K562 (cell line): ENCODE results near the gene PTGES3L.

Experiments used
- POLR2AphosphoS5 ChIP-seq: IDR thresholded peaks from 2 replicates; pipeline ENCODE4 v1.6.1; 2011; ENCODE audit warnings: mild to moderate bottlenecking, low read depth, low read length, moderate library complexity; ENCODE audit not compliant: control insufficient read depth, insufficient read depth
- PPARD ChIP-seq: fragments of 250-450 bp; sonication (Bioruptor Pico); IDR thresholded peaks from 2 replicates; pipeline ENCODE4 v1.8.0; 2022; ENCODE audit warnings: inconsistent platforms, mild to moderate bottlenecking, moderate library complexity
- SAFB2 ChIP-seq: fragments of 200-400 bp; formaldehyde crosslinking; IDR thresholded peaks from 2 replicates; pipeline ENCODE4 v1.6.1; 2018; ENCODE audit warnings: borderline replicate concordance, low read length, low read depth, moderate library complexity; ENCODE audit not compliant: severe bottlenecking
- SMARCE1 ChIP-seq: fragments of 450-650 bp; IDR thresholded peaks from 2 replicates; pipeline ENCODE4 v1.7.1; 2016; ENCODE audit warnings: mild to moderate bottlenecking
- TAF15 ChIP-seq: fragments of 200-400 bp; formaldehyde crosslinking; IDR thresholded peaks from 2 replicates; pipeline ENCODE4 v1.6.1; 2017; ENCODE audit warnings: mild to moderate bottlenecking, low read depth, low read length, moderate library complexity
- ZNF232 ChIP-seq: sonication (generic); formaldehyde crosslinking; IDR thresholded peaks from 2 replicates; pipeline ENCODE4 v1.8.0; 2022; ENCODE audit warnings: mild to moderate bottlenecking, missing genetic modification reagents
- TF ChIP-seq, protein P1 (sequence below), 3 experiments: IDR thresholded peaks in 2 of 3; conservative IDR thresholded peaks in 1 of 3; 2 replicates each; pipeline ENCODE4 v1.5.1; 2011 to 2012; ENCODE audit warnings: low read length in 3 of 3, mild to moderate bottlenecking in 3 of 3, control low read depth in 2 of 3, improper control_type of control experiment in 1 of 3, inconsistent platforms in 1 of 3, low read depth in 1 of 3, mixed read lengths in 1 of 3, moderate library complexity in 1 of 3; ENCODE audit not compliant: insufficient read depth in 2 of 3
- TF ChIP-seq, protein P2 (sequence below): sonication (generic); formaldehyde crosslinking; IDR thresholded peaks from 2 replicates; pipeline ENCODE4 v1.8.1; 2023; ENCODE audit warnings: missing genetic modification reagents, mild to moderate bottlenecking, borderline replicate concordance

DNA sequence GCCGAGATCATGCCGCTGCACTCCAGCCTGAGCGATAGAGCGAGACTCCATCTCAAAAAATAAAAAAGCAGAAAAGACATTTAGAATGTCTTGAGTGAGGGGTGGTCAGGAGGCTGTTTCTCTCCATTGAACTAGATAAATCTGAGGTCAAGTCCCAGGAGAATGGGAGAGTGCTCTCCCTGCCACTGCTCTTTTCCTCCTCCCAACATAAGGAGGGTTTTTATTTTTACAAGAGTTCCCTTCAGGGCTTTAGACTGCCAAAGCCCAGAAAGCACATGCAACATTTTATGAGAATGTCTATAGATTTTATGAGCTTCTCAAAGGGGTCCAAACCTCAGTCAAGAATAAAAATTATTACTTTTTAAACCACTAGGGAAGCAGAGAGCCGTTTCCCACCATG is 46.7 kb upstream of the PTGES3L start:
- TF ChIP-seq TAF15 (no peak), SAFB2 (no peak), SMARCE1 (no peak), PPARD (CRISPR knock-in tag) (no peak), POLR2AphosphoS5 (no peak), ZNF232 (CRISPR knock-in tag) (no peak)
- TF ChIP-seq, protein P1, sequence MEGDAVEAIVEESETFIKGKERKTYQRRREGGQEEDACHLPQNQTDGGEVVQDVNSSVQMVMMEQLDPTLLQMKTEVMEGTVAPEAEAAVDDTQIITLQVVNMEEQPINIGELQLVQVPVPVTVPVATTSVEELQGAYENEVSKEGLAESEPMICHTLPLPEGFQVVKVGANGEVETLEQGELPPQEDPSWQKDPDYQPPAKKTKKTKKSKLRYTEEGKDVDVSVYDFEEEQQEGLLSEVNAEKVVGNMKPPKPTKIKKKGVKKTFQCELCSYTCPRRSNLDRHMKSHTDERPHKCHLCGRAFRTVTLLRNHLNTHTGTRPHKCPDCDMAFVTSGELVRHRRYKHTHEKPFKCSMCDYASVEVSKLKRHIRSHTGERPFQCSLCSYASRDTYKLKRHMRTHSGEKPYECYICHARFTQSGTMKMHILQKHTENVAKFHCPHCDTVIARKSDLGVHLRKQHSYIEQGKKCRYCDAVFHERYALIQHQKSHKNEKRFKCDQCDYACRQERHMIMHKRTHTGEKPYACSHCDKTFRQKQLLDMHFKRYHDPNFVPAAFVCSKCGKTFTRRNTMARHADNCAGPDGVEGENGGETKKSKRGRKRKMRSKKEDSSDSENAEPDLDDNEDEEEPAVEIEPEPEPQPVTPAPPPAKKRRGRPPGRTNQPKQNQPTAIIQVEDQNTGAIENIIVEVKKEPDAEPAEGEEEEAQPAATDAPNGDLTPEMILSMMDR (IDR thresholded peaks at IDR 0.05 in 2 of 3, conservative IDR thresholded peaks at IDR 0.05 in 1 of 3; ENCODE audit: insufficient read depth in 2 of 3, low read depth in 1 of 3, low read length in 3 of 3), result no peak
- TF ChIP-seq, protein P2, sequence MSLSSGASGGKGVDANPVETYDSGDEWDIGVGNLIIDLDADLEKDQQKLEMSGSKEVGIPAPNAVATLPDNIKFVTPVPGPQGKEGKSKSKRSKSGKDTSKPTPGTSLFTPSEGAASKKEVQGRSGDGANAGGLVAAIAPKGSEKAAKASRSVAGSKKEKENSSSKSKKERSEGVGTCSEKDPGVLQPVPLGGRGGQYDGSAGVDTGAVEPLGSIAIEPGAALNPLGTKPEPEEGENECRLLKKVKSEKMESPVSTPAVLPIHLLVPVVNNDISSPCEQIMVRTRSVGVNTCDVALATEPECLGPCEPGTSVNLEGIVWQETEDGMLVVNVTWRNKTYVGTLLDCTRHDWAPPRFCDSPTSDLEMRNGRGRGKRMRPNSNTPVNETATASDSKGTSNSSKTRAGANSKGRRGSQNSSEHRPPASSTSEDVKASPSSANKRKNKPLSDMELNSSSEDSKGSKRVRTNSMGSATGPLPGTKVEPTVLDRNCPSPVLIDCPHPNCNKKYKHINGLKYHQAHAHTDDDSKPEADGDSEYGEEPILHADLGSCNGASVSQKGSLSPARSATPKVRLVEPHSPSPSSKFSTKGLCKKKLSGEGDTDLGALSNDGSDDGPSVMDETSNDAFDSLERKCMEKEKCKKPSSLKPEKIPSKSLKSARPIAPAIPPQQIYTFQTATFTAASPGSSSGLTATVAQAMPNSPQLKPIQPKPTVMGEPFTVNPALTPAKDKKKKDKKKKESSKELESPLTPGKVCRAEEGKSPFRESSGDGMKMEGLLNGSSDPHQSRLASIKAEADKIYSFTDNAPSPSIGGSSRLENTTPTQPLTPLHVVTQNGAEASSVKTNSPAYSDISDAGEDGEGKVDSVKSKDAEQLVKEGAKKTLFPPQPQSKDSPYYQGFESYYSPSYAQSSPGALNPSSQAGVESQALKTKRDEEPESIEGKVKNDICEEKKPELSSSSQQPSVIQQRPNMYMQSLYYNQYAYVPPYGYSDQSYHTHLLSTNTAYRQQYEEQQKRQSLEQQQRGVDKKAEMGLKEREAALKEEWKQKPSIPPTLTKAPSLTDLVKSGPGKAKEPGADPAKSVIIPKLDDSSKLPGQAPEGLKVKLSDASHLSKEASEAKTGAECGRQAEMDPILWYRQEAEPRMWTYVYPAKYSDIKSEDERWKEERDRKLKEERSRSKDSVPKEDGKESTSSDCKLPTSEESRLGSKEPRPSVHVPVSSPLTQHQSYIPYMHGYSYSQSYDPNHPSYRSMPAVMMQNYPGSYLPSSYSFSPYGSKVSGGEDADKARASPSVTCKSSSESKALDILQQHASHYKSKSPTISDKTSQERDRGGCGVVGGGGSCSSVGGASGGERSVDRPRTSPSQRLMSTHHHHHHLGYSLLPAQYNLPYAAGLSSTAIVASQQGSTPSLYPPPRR (CRISPR knock-in tag), result no peak
